NT2/D1 (cell line): ENCODE measurements around the gene OBSCN.

Source experiments
- DNase-seq: peaks from one replicate; pipeline ENCODE4 v3.0.0-alpha.2; 2011; ENCODE audit warnings: low read depth, low spot score
- H3K27me3 ChIP-seq: 2 replicates; pipeline ENCODE4 v1.6.0; 2011; ENCODE audit warnings: mild to moderate bottlenecking; ENCODE audit not compliant: insufficient read length, insufficient read depth
- H3K36me3 ChIP-seq: 2 replicates; pipeline ENCODE4 v1.6.1; 2011; ENCODE audit warnings: mild to moderate bottlenecking, low read length, mixed read lengths; ENCODE audit not compliant: insufficient read depth, insufficient read length
- H3K4me1 ChIP-seq: 2 replicates; pipeline ENCODE4 v1.5.1; 2011; ENCODE audit not compliant: insufficient read depth, insufficient read length
- H3K4me3 ChIP-seq: 2 replicates; pipeline ENCODE4 v1.5.1; 2011; ENCODE audit warnings: low read depth; ENCODE audit not compliant: insufficient read length
- H3K9ac ChIP-seq: 2 replicates; pipeline ENCODE4 v1.6.0; 2011; ENCODE audit warnings: low read depth; ENCODE audit not compliant: insufficient read length
- H3K9me3 ChIP-seq: 2 replicates; pipeline ENCODE4 v1.5.1; 2011; ENCODE audit warnings: mild to moderate bottlenecking, low read length; ENCODE audit not compliant: insufficient read depth
- SUZ12 ChIP-seq: IDR thresholded peaks from 2 replicates; pipeline ENCODE4 v1.6.1; 2011; ENCODE audit not compliant: insufficient read length, insufficient read depth; ENCODE audit errors: extremely low read depth
- YY1 ChIP-seq: IDR thresholded peaks from 2 replicates; pipeline ENCODE4 v1.6.1; 2011; ENCODE audit not compliant: insufficient read length, insufficient read depth
- ZNF274 ChIP-seq: IDR thresholded peaks from 2 replicates; pipeline ENCODE4 v1.6.1; 2011; ENCODE audit warnings: mild to moderate bottlenecking, low read depth, low read length

OBSCN gene

DNA sequence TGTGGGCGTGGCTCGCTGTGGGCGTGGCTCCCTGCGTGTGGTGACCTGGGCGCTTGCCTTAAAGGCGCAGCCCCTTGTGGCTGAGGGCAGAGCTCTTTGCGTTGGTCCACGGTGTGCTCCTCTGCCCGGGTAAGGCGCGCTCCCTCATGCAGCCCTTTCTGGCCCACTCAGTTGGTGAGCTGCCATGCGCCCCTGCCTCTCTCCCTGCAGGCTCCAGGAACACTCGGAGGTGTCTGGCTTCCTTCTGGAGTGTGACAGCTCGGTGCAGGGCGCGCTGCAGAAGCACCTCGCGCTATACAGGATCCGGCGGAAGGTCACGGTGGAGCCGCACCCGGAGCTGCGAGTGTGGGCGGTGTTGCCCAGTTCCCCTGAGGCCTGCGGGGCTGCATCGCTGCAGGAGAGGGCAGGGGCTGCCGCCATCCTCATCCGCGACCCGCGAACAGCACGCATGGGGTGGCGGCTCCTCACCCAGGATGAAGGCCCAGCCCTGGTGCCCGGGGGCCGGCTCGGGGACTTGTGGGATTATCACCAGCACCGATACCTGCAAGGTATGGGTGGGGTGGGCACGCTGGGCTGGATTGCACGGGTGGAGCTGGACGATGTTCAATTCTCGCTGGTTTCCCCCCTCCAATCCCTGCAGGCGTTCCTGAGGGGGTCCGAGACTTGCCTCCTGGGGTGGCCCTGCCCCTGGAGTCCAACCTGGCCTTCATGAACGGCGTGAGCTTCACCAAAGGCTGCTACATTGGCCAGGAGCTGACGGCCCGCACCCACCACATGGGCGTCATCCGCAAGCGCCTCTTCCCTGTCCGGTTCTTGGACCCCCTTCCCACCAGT is 33.1 kb upstream of the OBSCN start:
- peak overlapping the region; percentile 29 for H3K4me3 ChIP-seq
- TF ChIP-seq YY1, result no peak
- TF ChIP-seq ZNF274, result no peak
- no peak for TF ChIP-seq SUZ12
- H3K27me3 ChIP-seq, result no peaks in the 10 kb centered on the region
- H3K36me3 ChIP-seq, result peaks cover 13% of the 10 kb centered on the region
- H3K9ac ChIP-seq, result peak overlapping the region; percentile 64
- H3K4me1 ChIP-seq, result peaks cover 8% of the 10 kb centered on the region
- no peak for DNase-seq
- H3K9me3 ChIP-seq, result no peaks in the 10 kb centered on the region

DNA sequence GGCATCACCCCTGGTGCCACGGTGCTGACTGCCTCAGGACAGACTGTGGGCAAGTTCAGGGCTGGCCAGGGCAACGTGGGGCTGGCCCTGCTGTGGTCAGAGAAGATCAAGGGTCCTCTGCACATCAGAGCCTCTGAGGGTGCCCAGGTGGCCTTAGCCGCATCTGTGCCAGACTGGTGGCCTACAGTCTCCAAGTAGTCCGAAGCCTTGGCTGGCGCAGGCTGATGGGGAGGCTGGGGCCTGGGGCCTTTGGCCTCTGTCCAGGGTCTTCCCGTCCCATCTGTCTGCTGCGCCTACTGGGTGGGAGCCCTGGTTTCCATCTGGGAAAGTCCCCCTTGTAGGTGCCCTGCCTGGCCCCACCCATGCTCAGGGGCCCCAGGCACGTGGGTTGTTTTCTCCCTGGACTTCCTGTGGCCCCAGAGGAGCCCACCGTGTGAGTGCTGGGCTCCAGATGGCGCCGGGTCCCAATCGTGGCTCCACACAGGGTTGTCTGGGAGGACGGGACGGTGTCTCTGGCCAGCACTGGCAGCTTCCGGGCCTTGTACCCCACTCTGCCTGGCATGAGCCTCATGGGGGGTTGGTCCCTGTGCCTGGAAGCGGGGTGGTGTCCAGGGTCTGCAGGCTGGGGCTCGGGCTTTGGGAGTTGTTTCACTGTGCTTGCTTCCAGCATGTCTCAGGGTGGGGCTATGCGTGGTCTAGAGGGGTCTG is 32.4 kb upstream of the OBSCN start:
- peaks cover 8% of the 10 kb centered on the region for H3K4me1 ChIP-seq
- no peaks in the 10 kb centered on the region for H3K27me3 ChIP-seq
- TF ChIP-seq YY1, result no peak

GRCh38 chr1:228176024-228176395 is 31.8 kb upstream of the OBSCN start:
- Histone ChIP-seq H3K27me3 (no peaks in the 10 kb centered on the region), H3K4me3 (no peak overlapping the region), H3K4me1 (peaks cover 8% of the 10 kb centered on the region), H3K9ac (no peak overlapping the region), H3K36me3 (peaks cover 13% of the 10 kb centered on the region), H3K9me3 (no peaks in the 10 kb centered on the region)
- no peak for DNase-seq
- TF ChIP-seq YY1, result no peak
- TF ChIP-seq SUZ12, result no peak
- TF ChIP-seq ZNF274, result no peak

More for the DNA sequence above, 32.4 kb upstream of the OBSCN start:
- no peak overlapping the region for H3K4me3 ChIP-seq
- DNase-seq, result no peak
- peaks cover 13% of the 10 kb centered on the region for H3K36me3 ChIP-seq
- no peak overlapping the region for H3K9ac ChIP-seq
- no peaks in the 10 kb centered on the region for H3K9me3 ChIP-seq

DNA sequence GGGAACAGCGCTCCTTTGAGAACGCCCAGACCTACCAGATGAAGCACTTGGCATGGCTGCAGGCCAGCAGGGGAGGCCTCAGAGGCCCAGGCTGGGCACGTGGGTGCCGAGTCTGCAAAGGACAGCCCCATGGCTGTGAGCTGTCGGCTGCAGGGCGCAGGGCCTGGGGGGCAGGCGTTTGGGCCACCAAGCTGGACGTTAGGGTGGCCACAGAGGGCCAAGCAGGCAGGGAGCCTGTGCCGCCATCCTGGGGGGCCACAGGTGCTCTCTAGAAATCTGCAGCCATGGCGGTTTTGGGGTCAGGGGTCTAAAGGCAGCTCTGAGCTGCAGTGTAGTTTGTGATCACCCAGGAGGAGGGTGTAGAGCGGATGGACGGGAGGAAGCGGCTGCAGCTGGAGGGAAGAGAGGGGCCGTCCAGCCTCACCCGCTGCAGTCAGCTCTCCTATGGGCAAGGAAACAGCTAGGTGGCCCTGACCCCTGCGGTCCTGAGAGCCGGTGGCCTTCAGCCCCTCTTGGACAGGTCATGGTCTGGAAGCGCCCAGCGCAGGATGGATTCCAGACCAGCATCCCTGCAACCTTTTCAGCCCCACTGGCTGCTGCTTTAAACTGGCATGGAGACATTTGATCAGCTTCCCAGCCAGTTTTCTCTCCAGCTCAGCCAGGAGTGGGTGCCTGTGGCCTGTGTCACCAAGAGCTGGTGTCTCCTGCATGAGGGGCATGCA is 31.2 kb upstream of the OBSCN start:
- no peak for DNase-seq
- no peaks in the 10 kb centered on the region for H3K27me3 ChIP-seq
- no peak overlapping the region for H3K4me3 ChIP-seq
- TF ChIP-seq YY1 (no peak), ZNF274 (no peak), SUZ12 (no peak)
- H3K9ac ChIP-seq, result peak overlapping the region; percentile 37
- H3K36me3 ChIP-seq, result peaks cover 13% of the 10 kb centered on the region
- peaks cover 8% of the 10 kb centered on the region for H3K4me1 ChIP-seq
- H3K9me3 ChIP-seq, result no peaks in the 10 kb centered on the region

GRCh38 chr1:228177183-228177475 is 30.7 kb upstream of the OBSCN start:
- no peak for DNase-seq
- no peaks in the 10 kb centered on the region for H3K27me3 ChIP-seq
- H3K36me3 ChIP-seq, result peaks cover 13% of the 10 kb centered on the region
- TF ChIP-seq SUZ12 (no peak), ZNF274 (no peak), YY1 (no peak)
- H3K4me3 ChIP-seq, result no peak overlapping the region
- peak overlapping the region; percentile 37 for H3K9ac ChIP-seq
- H3K9me3 ChIP-seq, result no peaks in the 10 kb centered on the region
- H3K4me1 ChIP-seq, result peaks cover 8% of the 10 kb centered on the region

DNA sequence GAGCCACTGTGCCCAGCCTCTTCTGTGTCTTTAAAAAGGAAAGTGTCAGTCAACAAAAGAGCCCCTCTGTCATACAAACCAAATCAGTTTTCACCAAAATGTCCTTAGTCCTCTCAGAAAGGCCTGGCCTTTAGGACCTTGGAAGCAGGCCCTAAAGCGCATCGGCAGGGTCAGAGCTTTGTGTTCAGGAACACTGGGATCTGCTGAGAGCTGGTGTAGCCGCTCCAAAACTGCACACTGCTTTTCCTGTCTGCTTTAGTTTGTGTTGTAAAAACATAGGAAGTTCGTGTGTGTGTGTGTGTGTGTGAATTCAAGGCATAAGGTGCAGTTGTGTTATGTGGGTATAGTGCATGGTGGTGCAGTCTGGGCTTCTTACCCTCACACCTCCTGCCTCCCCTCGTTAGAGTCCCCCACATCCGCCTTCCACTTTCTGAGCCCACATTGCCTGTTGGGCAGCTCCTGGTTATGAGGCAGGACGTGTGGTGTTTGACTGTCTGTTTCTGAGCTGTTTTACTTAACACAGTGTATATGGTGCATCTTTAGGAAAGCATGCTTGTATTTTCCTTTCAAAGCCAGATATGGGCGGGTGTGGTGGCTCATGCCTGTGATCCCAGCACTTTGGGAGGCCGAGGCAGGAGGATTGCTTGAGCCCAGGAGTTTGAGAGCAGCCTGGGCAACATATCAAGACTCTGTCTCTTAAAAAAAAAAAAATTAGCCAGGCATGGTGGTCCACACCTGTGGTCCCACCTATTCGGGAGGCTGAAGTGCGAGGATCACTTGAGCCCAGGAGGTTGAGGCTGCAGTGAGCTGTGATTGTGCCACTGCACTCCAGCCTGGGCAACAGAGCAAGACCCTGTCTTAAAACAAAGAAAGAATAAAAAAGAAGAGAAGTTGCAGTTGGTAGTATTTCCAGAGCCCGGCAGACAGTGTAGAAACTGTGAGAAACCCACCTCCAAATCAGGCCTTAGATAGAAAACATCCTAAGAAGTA is 29.8 kb upstream of the OBSCN start:
- H3K9ac ChIP-seq, result no peak overlapping the region
- no peak for DNase-seq
- no peaks in the 10 kb centered on the region for H3K27me3 ChIP-seq
- H3K9me3 ChIP-seq, result no peaks in the 10 kb centered on the region
- H3K4me1 ChIP-seq, result peaks cover 8% of the 10 kb centered on the region
- TF ChIP-seq YY1, result no peak
- no peak for TF ChIP-seq SUZ12
- TF ChIP-seq ZNF274, result no peak
- no peak overlapping the region for H3K4me3 ChIP-seq
- peaks cover 13% of the 10 kb centered on the region for H3K36me3 ChIP-seq
